Calu3 (cell line): Measurements from ENCODE around the gene FUOM. TPM values are rescaled to one million over a fixed set of nuclear protein-coding genes. Genes with fewer than 3 reads are reported as not detected.
A peak's percentile ranks its signal among the peaks of the same experiment; 100 is the strongest.
"Not testable (repeated sequence)": the region's sequence is repeated elsewhere in the genome, so short reads cannot be mapped to it uniquely, and the experiment has no call there.

Experiments used
- BruUV-seq: library from RNA; stranded (reverse); fragments of 400-500 nt; replicated peaks from 2 replicates; lab custom pipeline; 2021; lab: Mats Ljungman, UMichigan
- CTCF ChIA-PET: fragments of 300-600 bp; sonication (Branson Sonifier 250); formaldehyde crosslinking; loops from one replicate; lab custom pipeline; 2022; ENCODE audit warnings: antibody characterized with exemption; lab: Charles Lee
- DNase-seq: peaks from one replicate; pipeline ENCODE4 v3.0.0; 2022
- H3K27ac Mint-ChIP-seq: one replicate; pipeline ENCODE4 v1.8.0; 2022; ENCODE audit warnings: mixed read lengths; ENCODE audit not compliant: unreplicated experiment
- H3K27me3 Mint-ChIP-seq: one replicate; pipeline ENCODE4 v1.8.0; 2022; ENCODE audit warnings: mixed read lengths; ENCODE audit not compliant: unreplicated experiment
- H3K36me3 Mint-ChIP-seq: one replicate; pipeline ENCODE4 v1.8.0; 2022; ENCODE audit warnings: mild to moderate bottlenecking, moderate library complexity, mixed read lengths; ENCODE audit not compliant: insufficient read depth, unreplicated experiment
- H3K4me1 Mint-ChIP-seq: one replicate; pipeline ENCODE4 v1.8.0; 2022; ENCODE audit warnings: mild to moderate bottlenecking, low read depth, mixed read lengths; ENCODE audit not compliant: unreplicated experiment
- H3K4me3 Mint-ChIP-seq: one replicate; pipeline ENCODE4 v1.8.0; 2022; ENCODE audit warnings: mild to moderate bottlenecking, low read depth, moderate library complexity, mixed read lengths; ENCODE audit not compliant: unreplicated experiment
- H3K9me3 Mint-ChIP-seq: one replicate; pipeline ENCODE4 v1.8.0; 2022; ENCODE audit warnings: low read depth, mixed read lengths; ENCODE audit not compliant: unreplicated experiment
- intact Hi-C: fragments of 100-400 bp; cut with micrococcal nuclease; formaldehyde crosslinking; loops from one replicate; pipeline ENCODE4 v1.10.0; 2022; ENCODE audit not compliant: unreplicated experiment
- total RNA-seq: library from RNA; stranded (reverse); gene quantifications from 2 replicates; pipeline ENCODE4 v1.2.3, GENCODE V29; 2022
- TF ChIP-seq, protein P1 (sequence below): fragments of 200-600 bp; IDR thresholded peaks from one replicate; pipeline ENCODE4 v1.8.0; 2022; ENCODE audit warnings: antibody characterized with exemption; ENCODE audit not compliant: unreplicated experiment

The FUOM gene
- total RNA-seq, 1 experiment from 2014 or later = 11.5 TPM

DNA sequence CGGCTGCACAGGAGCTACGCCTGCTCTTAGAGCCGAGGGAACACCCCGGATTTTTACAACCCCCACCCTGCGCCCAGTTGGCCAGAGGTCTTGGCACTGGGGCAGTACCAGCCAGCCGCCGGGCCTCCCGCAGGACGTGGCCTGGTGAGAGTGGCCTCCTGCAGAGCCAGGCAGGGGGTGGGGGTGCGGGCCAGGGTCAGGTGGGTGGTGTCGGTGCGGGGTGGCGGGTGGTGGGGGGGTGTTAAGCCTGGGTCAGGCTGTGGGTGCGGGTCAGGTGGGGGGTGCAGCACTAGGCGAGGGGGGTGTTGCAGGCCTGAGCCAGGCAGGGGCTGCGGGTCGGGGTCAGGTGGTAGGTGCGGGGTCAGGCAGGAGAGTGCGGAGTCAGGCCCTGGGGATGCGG is 14.7 kb upstream of the FUOM start:
- Mint-ChIP-seq H3K27ac (no peak overlapping the region), H3K4me3 (peak overlapping the region; percentile 92), H3K36me3 (peaks cover 12% of the 10 kb centered on the region), H3K9me3 (no peaks in the 10 kb centered on the region), H3K4me1 (peaks cover 9% of the 10 kb centered on the region), H3K27me3 (no peaks in the 10 kb centered on the region)
- intact Hi-C loops = no loop called here
- DNase-seq = no peak
- no TSS peak for BruUV-seq
- TF ChIP-seq, protein P1, sequence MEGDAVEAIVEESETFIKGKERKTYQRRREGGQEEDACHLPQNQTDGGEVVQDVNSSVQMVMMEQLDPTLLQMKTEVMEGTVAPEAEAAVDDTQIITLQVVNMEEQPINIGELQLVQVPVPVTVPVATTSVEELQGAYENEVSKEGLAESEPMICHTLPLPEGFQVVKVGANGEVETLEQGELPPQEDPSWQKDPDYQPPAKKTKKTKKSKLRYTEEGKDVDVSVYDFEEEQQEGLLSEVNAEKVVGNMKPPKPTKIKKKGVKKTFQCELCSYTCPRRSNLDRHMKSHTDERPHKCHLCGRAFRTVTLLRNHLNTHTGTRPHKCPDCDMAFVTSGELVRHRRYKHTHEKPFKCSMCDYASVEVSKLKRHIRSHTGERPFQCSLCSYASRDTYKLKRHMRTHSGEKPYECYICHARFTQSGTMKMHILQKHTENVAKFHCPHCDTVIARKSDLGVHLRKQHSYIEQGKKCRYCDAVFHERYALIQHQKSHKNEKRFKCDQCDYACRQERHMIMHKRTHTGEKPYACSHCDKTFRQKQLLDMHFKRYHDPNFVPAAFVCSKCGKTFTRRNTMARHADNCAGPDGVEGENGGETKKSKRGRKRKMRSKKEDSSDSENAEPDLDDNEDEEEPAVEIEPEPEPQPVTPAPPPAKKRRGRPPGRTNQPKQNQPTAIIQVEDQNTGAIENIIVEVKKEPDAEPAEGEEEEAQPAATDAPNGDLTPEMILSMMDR = no peak
- CTCF ChIA-PET = no interaction called here

DNA sequence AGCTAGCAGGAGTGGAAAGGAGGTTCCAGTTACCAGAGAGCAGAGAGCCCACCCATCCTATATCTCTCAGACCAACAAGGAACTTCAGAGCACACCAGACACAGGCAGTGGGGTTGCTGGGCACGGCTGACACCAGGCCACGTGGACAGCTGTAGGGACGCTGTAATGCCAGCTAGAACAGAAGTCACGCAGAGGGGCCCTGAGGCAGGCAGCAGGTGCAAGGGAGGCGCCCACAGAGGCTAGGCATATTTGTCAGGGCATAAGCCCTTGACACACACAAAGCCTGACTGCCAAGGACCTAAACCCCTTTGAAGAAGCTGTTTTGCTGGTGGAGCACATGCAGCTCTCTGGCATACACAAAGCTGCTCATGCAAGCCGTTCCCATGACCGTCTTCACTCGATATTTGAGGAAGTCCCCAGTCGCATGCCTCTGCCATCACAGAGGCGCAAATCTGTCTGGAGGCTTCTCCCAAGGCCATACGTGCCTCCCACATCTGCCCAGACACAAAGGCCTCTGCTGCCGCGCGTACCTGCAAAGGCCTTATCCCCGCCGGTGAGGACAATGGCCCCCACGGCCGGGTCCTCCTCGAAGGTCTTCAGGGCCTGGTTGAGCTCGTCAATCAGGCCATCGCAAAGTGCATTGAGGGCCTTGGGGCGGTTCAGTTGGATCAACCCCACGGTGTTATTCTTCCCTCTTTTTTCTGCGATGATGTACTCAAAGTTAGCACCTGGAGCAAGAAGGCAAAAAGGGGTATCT is 12.4 kb upstream of the FUOM start:
- intact Hi-C loops = no loop called here
- no peaks in the 10 kb centered on the region for H3K9me3 Mint-ChIP-seq
- no peak overlapping the region for H3K27ac Mint-ChIP-seq
- CTCF ChIA-PET = no interaction called here
- no peaks in the 10 kb centered on the region for H3K27me3 Mint-ChIP-seq
- BruUV-seq = TSS peak; percentile 23
- DNase-seq = no peak
- peaks cover 12% of the 10 kb centered on the region for H3K36me3 Mint-ChIP-seq
- peaks cover 9% of the 10 kb centered on the region for H3K4me1 Mint-ChIP-seq
- TF ChIP-seq, protein P1 = no peak
- H3K4me3 Mint-ChIP-seq = no peak overlapping the region

DNA sequence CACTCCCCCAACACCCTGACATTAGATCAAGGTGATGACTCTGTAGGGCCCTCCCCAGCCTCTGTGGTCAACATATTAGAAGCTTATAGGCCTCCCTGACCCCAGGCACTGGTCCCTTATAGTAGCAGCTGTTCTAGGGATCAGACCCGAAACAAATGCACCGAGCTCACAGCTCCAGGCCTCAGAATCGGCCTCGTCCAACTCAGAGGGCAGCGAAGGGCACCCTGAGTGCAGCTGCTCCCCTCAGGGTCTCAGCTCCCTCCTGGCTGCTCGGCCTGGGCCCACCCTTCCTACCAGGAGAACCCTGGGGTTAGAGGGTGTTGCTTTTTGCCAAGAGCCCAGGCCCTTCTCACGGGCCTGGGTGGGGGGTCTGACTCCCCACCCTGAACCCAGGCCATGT is 10.3 kb upstream of the FUOM start:
- H3K27ac Mint-ChIP-seq = no peak overlapping the region
- TF ChIP-seq, protein P1 = no peak
- no peak overlapping the region for H3K4me3 Mint-ChIP-seq
- peaks cover 16% of the 10 kb centered on the region for H3K36me3 Mint-ChIP-seq
- H3K4me1 Mint-ChIP-seq = no peaks in the 10 kb centered on the region
- intact Hi-C loops = no loop called here
- CTCF ChIA-PET = no interaction called here
- H3K27me3 Mint-ChIP-seq = no peaks in the 10 kb centered on the region
- no peaks in the 10 kb centered on the region for H3K9me3 Mint-ChIP-seq
- DNase-seq = no peak
- BruUV-seq = no TSS peak

DNA sequence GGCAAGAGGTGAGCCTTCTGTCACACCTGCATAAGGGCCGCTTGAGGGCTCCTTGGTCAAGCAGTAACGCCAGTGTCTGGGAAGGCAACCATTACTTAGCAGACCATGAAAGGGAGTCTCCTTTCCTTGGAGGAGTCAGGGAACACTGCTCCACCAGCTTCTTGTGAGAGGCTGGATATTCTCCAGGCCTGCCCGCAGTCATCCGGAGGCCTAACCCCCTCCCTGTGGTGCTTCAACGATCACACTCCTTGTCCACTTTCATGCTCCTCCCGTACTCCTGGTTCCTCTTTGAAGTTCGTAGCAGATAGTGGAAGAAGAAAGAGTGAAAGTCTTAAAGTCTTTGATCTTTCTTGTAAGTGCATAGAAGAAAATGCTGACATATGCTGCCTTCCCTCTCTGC is 9.6 kb upstream of the FUOM start:
- intact Hi-C loops, CTCF ChIA-PET: not testable (repeated sequence)

DNA sequence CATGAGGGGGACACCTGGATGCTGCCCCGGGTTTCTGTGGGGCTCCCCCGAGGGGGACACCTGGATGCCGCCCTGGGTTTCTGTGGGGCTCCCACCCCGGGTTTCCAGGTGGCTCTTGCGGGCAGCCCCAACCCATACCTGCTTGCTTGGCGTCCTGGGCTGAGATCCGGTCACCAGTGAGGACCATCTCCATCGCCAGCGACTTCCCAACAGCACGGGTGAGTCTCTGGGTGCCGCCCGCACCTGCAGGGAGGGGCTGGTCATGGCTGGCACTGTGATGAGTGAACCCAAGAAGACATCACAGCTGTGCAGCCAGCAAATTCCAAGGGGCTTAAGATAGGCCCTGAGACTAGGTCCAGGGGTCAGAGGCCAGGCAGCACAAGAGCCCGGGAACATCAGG is 8.9 kb upstream of the FUOM start:
- Mint-ChIP-seq H3K27ac (no peak overlapping the region), H3K4me1 (no peaks in the 10 kb centered on the region), H3K36me3 (peaks cover 13% of the 10 kb centered on the region), H3K27me3 (no peaks in the 10 kb centered on the region), H3K9me3 (no peaks in the 10 kb centered on the region), H3K4me3 (no peak overlapping the region)
- DNase-seq = no peak
- CTCF ChIA-PET = no interaction called here
- TF ChIP-seq, protein P1 = no peak
- no TSS peak for BruUV-seq
- intact Hi-C loops = no loop called here

More for the DNA sequence above, 9.6 kb upstream of the FUOM start:
- peaks cover 12% of the 10 kb centered on the region for H3K36me3 Mint-ChIP-seq
- H3K4me1 Mint-ChIP-seq, BruUV-seq, H3K4me3 Mint-ChIP-seq, H3K9me3 Mint-ChIP-seq, H3K27me3 Mint-ChIP-seq, H3K27ac Mint-ChIP-seq, DNase-seq: not testable (repeated sequence)
